Measurements from ENCODE around the gene PPP1R37.

PPP1R37 gene

DNA sequence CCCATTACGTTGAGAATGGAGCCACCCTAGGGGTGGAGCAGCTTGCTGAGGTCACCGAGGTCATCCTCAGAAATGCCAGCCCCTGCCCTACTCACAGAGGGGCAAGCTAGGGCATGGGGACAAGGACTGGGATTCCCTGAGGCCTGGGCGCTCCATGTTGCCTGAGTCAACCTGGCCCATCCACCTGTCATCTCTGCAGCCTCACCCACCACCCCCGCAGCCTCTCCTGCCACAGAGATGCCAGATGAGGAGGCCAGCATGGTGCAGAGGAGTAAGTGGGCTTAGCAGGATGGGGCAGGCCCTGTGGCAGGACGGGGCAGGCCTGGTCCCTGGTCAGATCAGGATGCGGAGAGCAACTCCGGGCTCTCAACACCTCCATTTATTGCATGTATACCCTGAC lies 58.3 kb downstream of the PPP1R37 start:
- DNase-seq (ENCODE audit: low spot score) = no peak
- Histone ChIP-seq H4K8ac (ENCODE audit: low read depth, low read length) (peak overlapping the region; percentile 4), H3K4me1 (ENCODE audit: control insufficient read depth in 2 of 2, insufficient read depth in 1 of 2, low read depth in 1 of 2, low read length in 2 of 2) (peaks cover 0 to 13% of the 10 kb centered on the region in 2 donors), H3K27me3 (ENCODE audit: control insufficient read depth in 3 of 3, insufficient read depth in 3 of 3, low read depth in 1 of 3, low read length in 3 of 3) (peaks cover 0 to 35% (median 14%) of the 10 kb centered on the region in 3 experiments), H3K79me1 (ENCODE audit: low read depth, low read length) (peaks cover 4% of the 10 kb centered on the region), H3K9me3 (replicated peaks in 1 of 2; ENCODE audit: control insufficient read depth in 2 of 2, insufficient read depth in 1 of 2, low read depth in 1 of 2, low read length in 2 of 2) (peaks cover 0 to 10% of the 10 kb centered on the region in 2 donors), H2BK5ac (ENCODE audit: low read length) (no peak overlapping the region), H3K14ac (ENCODE audit: low read length) (peak overlapping the region; percentile 17), H3K4me3 (ENCODE audit: low read length in 2 of 2) (peak overlapping the region in 1 of 2 donors; percentile 57), H3K4ac (ENCODE audit: low read length) (no peak overlapping the region), H2BK120ac (ENCODE audit: low read depth, low read length) (no peak overlapping the region), H4K91ac (ENCODE audit: low read depth, low read length, poor library complexity) (no peak overlapping the region), H2AK5ac (ENCODE audit: low read depth, low read length) (peak overlapping the region; percentile 27), H3K9ac (ENCODE audit: low read depth, low read length, poor library complexity) (peak overlapping the region; percentile 63), H3K18ac (ENCODE audit: low read length) (no peak overlapping the region), H2BK15ac (ENCODE audit: low read length) (no peak overlapping the region), H2BK12ac (ENCODE audit: low read length) (peak overlapping the region; percentile 42), H3K4me2 (ENCODE audit: insufficient read depth, low read length, poor library complexity, severe bottlenecking) (no peak overlapping the region), H2AFZ (ENCODE audit: low read length) (no peak overlapping the region), H3K36me3 (replicated peaks in 1 of 2; ENCODE audit: control insufficient read depth in 2 of 2, insufficient read depth in 2 of 2, low read length in 2 of 2) (peaks cover 5 to 25% of the 10 kb centered on the region in 2 donors), H3K27ac (replicated peaks; ENCODE audit: low read length) (no peak overlapping the region), H3K23ac (ENCODE audit: low read depth, low read length, poor library complexity) (no peak overlapping the region)
- no CpG with 5 or more reads among the region's 7 CpGs for WGBS, 2 donors (ENCODE audit: extremely low coverage in 2 of 2, insufficient read length in 2 of 2, insufficient replicate concordance in 1 of 2)

DNA sequence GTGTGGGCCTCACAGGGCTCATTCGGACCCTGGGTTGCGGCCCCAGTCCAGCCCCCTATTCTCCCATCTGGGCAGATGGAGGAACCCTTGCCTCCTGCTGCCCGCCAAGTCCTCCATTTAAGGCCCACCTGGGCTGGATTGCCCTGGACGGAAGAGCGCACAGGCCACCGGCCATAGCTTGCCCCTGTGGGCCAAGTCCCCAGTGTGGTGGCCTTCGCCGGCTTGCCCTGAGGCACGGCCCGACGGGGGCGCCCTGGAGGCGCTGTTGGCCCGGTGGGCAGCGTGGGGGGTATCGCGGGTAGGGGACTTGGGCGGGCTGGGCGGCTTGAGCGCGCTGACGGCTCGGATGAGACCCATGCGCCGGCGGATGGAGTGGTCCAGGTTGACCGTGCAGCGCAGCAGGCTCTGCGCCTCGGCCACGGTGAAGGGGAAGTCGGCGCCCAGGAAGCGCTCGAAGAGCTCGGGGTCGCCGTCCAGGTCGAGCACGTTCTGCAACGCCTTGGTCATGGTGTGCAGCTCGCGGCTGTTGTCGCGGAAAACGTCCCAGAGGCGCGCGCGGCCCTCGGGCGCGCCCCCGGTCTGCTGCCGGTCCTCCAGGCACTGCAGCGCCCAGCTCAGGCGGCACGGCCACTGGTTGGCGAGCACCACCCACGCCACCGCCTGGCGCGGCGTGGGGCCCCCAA lies 59.0 kb downstream of the PPP1R37 start:
- Histone ChIP-seq H2BK12ac (ENCODE audit: low read length) (peak overlapping the region; percentile 81), H2BK120ac (ENCODE audit: low read depth, low read length) (no peak overlapping the region), H3K27ac (replicated peaks; ENCODE audit: low read length) (no peak overlapping the region), H4K91ac (ENCODE audit: low read depth, low read length, poor library complexity) (no peak overlapping the region), H2BK5ac (ENCODE audit: low read length) (no peak overlapping the region), H4K8ac (ENCODE audit: low read depth, low read length) (no peak overlapping the region), H3K9me3 (replicated peaks in 1 of 2; ENCODE audit: control insufficient read depth in 2 of 2, insufficient read depth in 1 of 2, low read depth in 1 of 2, low read length in 2 of 2) (peaks cover 0 to 10% of the 10 kb centered on the region in 2 donors), H3K18ac (ENCODE audit: low read length) (peak overlapping the region; percentile 92), H2AFZ (ENCODE audit: low read length) (no peak overlapping the region), H3K79me1 (ENCODE audit: low read depth, low read length) (peaks cover 4% of the 10 kb centered on the region), H3K27me3 (ENCODE audit: control insufficient read depth in 3 of 3, insufficient read depth in 3 of 3, low read depth in 1 of 3, low read length in 3 of 3) (peaks cover 0 to 35% (median 14%) of the 10 kb centered on the region in 3 experiments), H2AK5ac (ENCODE audit: low read depth, low read length) (peak overlapping the region; percentile 74), H3K4me2 (ENCODE audit: insufficient read depth, low read length, poor library complexity, severe bottlenecking) (peak overlapping the region; percentile 44), H2BK15ac (ENCODE audit: low read length) (peak overlapping the region; percentile 94), H3K9ac (ENCODE audit: low read depth, low read length, poor library complexity) (peak overlapping the region; percentile 63), H3K4me1 (ENCODE audit: control insufficient read depth in 2 of 2, insufficient read depth in 1 of 2, low read depth in 1 of 2, low read length in 2 of 2) (peaks cover 0 to 13% of the 10 kb centered on the region in 2 donors), H3K36me3 (replicated peaks in 1 of 2; ENCODE audit: control insufficient read depth in 2 of 2, insufficient read depth in 2 of 2, low read length in 2 of 2) (peaks cover 2 to 22% of the 10 kb centered on the region in 2 donors), H3K4ac (ENCODE audit: low read length) (no peak overlapping the region), H3K23ac (ENCODE audit: low read depth, low read length, poor library complexity) (peak overlapping the region; percentile 100), H3K14ac (ENCODE audit: low read length) (peak overlapping the region; percentile 92), H3K4me3 (ENCODE audit: low read length in 2 of 2) (peak overlapping the region in 1 of 2 donors; percentile 66)
- no CpG with 5 or more reads among the region's 64 CpGs for WGBS, 2 donors (ENCODE audit: extremely low coverage in 2 of 2, insufficient read length in 2 of 2, insufficient replicate concordance in 1 of 2)
- DNase-seq (ENCODE audit: low spot score) = no peak

DNA sequence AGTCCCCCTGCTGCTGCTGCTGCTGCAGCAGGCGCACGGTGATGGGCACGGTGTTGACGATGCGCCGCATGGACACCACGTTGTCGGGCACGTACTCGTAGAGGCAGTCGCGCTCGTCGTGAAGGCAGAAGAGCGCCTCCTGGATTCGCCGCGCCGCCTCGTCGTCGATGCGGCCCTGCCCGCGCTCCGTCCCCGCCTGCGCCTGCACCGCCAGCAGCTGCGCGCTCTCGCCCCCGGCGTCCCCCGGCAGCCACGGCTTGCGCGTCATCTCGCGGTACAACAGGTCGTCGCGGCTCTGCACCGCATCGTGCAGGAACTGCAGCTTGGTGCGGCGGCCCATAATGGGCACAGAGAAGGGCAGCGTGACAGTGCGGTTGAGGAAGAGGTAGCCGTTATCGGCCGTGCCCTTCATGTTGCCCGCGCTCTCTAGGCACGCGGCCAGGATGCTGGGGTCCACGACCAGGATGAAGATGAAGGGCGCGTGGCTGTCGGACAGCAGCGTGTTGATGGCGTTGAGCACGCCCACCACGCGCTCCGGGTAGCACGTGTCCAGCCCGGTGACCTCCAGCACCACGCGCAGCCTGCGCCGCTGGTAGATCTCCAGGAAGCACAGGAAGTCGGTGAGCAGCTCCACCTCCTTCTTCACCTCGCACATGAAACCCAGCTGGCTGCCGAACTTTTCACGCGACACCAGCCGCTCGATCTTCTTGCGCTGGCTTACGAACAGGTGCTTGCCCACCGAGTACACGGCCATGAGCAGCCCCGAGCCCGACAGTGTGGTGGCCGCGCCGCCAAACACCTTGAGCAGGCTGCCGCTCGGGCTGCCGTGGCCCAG lies 59.7 kb downstream of the PPP1R37 start:
- Histone ChIP-seq H3K14ac (ENCODE audit: low read length) (peak overlapping the region; percentile 99), H2AFZ (ENCODE audit: low read length) (no peak overlapping the region), H2AK5ac (ENCODE audit: low read depth, low read length) (peak overlapping the region; percentile 98), H2BK12ac (ENCODE audit: low read length) (peak overlapping the region; percentile 81), H3K23ac (ENCODE audit: low read depth, low read length, poor library complexity) (peak overlapping the region; percentile 100), H2BK5ac (ENCODE audit: low read length) (peak overlapping the region; percentile 85), H2BK15ac (ENCODE audit: low read length) (peak overlapping the region; percentile 94), H3K9me3 (replicated peaks in 1 of 2; ENCODE audit: control insufficient read depth in 2 of 2, insufficient read depth in 1 of 2, low read depth in 1 of 2, low read length in 2 of 2) (peaks cover 0 to 10% of the 10 kb centered on the region in 2 donors), H3K9ac (ENCODE audit: low read depth, low read length, poor library complexity) (peak overlapping the region; percentile 93), H2BK120ac (ENCODE audit: low read depth, low read length) (peak overlapping the region; percentile 31), H3K79me1 (ENCODE audit: low read depth, low read length) (peaks cover 4% of the 10 kb centered on the region), H4K91ac (ENCODE audit: low read depth, low read length, poor library complexity) (no peak overlapping the region), H3K18ac (ENCODE audit: low read length) (peak overlapping the region; percentile 96), H3K4me1 (ENCODE audit: control insufficient read depth in 2 of 2, insufficient read depth in 1 of 2, low read depth in 1 of 2, low read length in 2 of 2) (peaks cover 0 to 13% of the 10 kb centered on the region in 2 donors), H4K8ac (ENCODE audit: low read depth, low read length) (no peak overlapping the region), H3K4ac (ENCODE audit: low read length) (peak overlapping the region; percentile 61), H3K4me2 (ENCODE audit: insufficient read depth, low read length, poor library complexity, severe bottlenecking) (peak overlapping the region; percentile 44), H3K27me3 (ENCODE audit: control insufficient read depth in 3 of 3, insufficient read depth in 3 of 3, low read depth in 1 of 3, low read length in 3 of 3) (peaks cover 0 to 35% (median 14%) of the 10 kb centered on the region in 3 experiments), H3K4me3 (ENCODE audit: low read length in 2 of 2) (peak overlapping the region in 1 of 2 donors; percentile 66), H3K36me3 (replicated peaks in 1 of 2; ENCODE audit: control insufficient read depth in 2 of 2, insufficient read depth in 2 of 2, low read length in 2 of 2) (peaks cover 0 to 17% of the 10 kb centered on the region in 2 donors), H3K27ac (replicated peaks; ENCODE audit: low read length) (no peak overlapping the region)
- no CpG with 5 or more reads among the region's 91 CpGs for WGBS, 2 donors (ENCODE audit: extremely low coverage in 2 of 2, insufficient read length in 2 of 2, insufficient replicate concordance in 1 of 2)
- DNase-seq (ENCODE audit: low spot score) = no peak
